ENCODE results near the gene MNAT1. TPM values are rescaled to one million over a fixed set of nuclear protein-coding genes. Genes with fewer than 3 reads are reported as not detected.

Gene MNAT1
- 10 to 100 TPM; 20.2 to 29.7 TPM for total RNA-seq

- no peaks in the 10 kb centered on the region for H3K9me3 ChIP-seq
- peak in 1 of 2 donors; percentile 41 for TF ChIP-seq CTCF (IDR thresholded peaks at IDR 0.05)
Observed at GRCh38 chr14:60734465-60735242, at the start of gene MNAT1. TSS of gene MNAT1 (plus strand) at chr14:60734761. CDS start at chr14:60734863, 102 bp downstream.

GRCh38 chr14:60686865-60687264, 47.7 kb upstream of the MNAT1 start:
- no peak overlapping the region for H3K27ac ChIP-seq
- H3K4me3 ChIP-seq: no peak overlapping the region
- H3K4me1 ChIP-seq: no peaks in the 10 kb centered on the region
- no peaks in the 10 kb centered on the region for H3K36me3 ChIP-seq
- peaks cover 0 to 1% of the 10 kb centered on the region in 2 donors for H3K9me3 ChIP-seq
- no peak for TF ChIP-seq CTCF (IDR thresholded peaks at IDR 0.05)
- no peaks in the 10 kb centered on the region for H3K27me3 ChIP-seq
- DNase-seq (ENCODE audit: low spot score): no peak

More at GRCh38 chr14:60734465-60735242, at the start of gene MNAT1:
- Histone ChIP-seq H3K27ac (peak within 1 kb of the TSS; percentile 45 to 80), H3K36me3 (no peaks in the 10 kb centered on the region), H3K27me3 (no peaks in the 10 kb centered on the region), H3K4me1 (peaks cover 0 to 25% of the 10 kb centered on the region in 2 donors), H3K4me3 (peak within 1 kb of the TSS; percentile 51 to 86)
- DNase-seq (ENCODE audit: low spot score): peak; percentile 81

- Histone ChIP-seq H3K27ac (no peak overlapping the region), H3K36me3 (no peaks in the 10 kb centered on the region), H3K4me1 (no peaks in the 10 kb centered on the region), H3K27me3 (no peaks in the 10 kb centered on the region), H3K4me3 (no peak overlapping the region), H3K9me3 (no peaks in the 10 kb centered on the region)
- no peak for DNase-seq (ENCODE audit: low spot score)
- no peak for TF ChIP-seq CTCF (IDR thresholded peaks at IDR 0.05)
Observed at GRCh38 chr14:60691383-60692113, 43.0 kb upstream of the MNAT1 start.

GRCh38 chr14:60695327-60695726, 39.2 kb upstream of the MNAT1 start:
- no peak for TF ChIP-seq CTCF (IDR thresholded peaks at IDR 0.05)
- Histone ChIP-seq H3K36me3 (no peaks in the 10 kb centered on the region), H3K4me1 (no peaks in the 10 kb centered on the region), H3K27me3 (no peaks in the 10 kb centered on the region), H3K27ac (no peak overlapping the region), H3K4me3 (no peak overlapping the region), H3K9me3 (peaks cover 0 to 7% of the 10 kb centered on the region in 2 donors)
- DNase-seq (ENCODE audit: low spot score): no peak

GRCh38 chr14:60700598-60700997, 34.0 kb upstream of the MNAT1 start:
- H3K4me1 ChIP-seq: no peaks in the 10 kb centered on the region
- TF ChIP-seq CTCF (IDR thresholded peaks at IDR 0.05): no peak
- H3K4me3 ChIP-seq: no peak overlapping the region
- DNase-seq (ENCODE audit: low spot score): no peak
- H3K27me3 ChIP-seq: no peaks in the 10 kb centered on the region
- H3K36me3 ChIP-seq: no peaks in the 10 kb centered on the region
- peaks cover 0 to 24% of the 10 kb centered on the region in 2 donors for H3K9me3 ChIP-seq
- no peak overlapping the region for H3K27ac ChIP-seq

All from right atrium auricular region (tissue), 2 donors.